Activated CD8-positive, alpha-beta memory T cell treated with anti-CD3 and anti-CD28 coated beads, Interleukin-2, amount 50 U/mL, for 48 hours (primary cell): ENCODE results near the gene GPRIN2.

Experiments used
- DNase-seq: peaks from one replicate; pipeline ENCODE4 v3.0.0-alpha.2; 2020

The GPRIN2 gene

DNA sequence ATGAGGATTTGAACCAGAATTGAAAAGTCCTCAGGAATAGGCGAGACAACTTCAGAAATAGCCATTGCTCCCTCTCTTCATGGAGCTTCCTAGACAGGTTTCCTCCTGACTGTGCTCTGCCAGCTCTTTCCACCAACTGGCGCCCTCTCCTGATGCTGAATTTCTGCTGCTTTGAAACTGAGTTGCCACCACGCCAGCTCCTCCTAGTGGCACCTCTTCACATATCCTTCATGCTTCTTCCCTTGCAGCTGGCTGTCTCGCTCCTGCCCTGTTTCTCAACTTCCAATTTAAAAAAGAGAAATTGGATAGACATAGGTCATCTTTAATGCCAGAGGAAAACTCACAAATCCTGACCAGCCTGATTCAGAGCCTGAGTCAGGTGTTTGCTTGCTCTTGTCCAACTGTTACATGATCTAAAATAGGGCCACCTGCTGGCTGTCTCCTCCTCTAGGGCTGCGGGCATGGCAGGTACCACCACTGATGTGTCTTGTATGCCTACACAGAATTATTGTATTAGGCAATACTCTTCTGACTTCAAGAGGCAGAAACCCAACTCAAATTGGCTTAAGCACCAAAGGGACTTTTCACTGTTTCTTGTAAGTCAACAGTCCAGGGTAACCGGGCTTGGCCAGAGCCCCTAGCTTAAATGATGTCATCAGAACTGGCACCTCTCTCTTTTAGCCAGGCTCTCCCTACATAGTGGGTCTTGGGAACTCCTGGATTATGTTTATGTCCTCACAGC, 9.3 kb upstream of the GPRIN2 start:
- peak; percentile 66 for DNase-seq

DNA sequence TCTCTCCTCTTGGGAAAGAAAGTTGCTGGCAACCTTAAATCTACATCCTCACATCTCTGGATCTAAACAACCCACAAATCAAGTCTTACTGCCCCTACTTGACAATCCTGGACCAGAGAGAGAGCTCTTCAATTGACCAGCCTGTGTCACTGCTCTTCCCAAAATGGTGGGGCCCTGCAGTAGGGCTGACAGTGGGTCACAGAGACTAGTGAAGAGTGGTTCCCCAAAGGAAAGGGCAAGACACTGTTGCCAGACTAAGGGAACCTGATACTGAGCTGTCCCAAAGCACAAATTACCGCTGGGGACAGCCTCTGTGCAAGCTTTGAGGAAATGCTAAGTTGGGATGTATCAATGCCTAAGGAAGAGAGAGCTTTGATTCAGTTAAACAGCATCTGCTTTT, 4.5 kb upstream of the GPRIN2 start:
- no peak for DNase-seq

DNA sequence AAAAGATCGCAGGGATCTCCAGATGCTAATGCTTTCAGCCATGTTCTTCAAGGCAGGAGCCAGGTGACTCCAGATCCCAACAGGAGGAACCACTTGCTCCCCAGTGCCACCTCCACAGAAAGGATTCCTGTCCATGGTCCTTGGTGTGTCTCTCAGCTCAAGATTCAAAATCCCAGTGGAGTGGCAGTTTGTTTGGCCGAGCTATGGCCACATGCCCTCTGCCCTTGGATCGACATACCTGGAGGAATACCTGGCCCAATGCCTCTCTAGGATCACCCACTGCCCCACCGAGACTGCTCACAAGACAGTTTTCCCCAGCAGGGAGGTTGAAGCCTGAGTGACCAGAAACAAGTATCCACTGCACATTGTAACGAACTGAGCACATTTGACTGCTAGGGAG, 3.9 kb upstream of the GPRIN2 start:
- DNase-seq, result no peak

DNA sequence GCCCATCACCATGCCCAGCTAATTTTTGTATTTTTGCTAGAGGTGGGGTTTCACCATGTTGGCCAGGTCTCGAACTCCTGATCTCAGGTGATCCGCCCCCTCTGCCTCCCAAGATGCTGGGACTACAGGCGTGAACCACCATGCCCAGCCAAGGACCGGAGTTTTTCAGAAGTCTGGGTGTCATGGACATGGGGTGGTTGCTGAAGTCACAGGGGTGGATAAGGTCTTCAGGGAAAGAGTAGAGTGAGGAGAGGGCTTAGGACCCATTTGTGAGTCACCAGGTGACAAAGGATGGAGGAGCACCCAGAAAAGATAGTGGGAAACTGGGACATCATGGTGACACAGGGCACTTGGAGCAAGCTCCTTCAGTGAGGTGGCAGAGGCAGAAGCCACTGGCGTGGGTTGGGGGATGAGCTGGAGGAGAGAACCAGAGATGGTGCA, 2.8 kb upstream of the GPRIN2 start:
- no peak for DNase-seq

DNA sequence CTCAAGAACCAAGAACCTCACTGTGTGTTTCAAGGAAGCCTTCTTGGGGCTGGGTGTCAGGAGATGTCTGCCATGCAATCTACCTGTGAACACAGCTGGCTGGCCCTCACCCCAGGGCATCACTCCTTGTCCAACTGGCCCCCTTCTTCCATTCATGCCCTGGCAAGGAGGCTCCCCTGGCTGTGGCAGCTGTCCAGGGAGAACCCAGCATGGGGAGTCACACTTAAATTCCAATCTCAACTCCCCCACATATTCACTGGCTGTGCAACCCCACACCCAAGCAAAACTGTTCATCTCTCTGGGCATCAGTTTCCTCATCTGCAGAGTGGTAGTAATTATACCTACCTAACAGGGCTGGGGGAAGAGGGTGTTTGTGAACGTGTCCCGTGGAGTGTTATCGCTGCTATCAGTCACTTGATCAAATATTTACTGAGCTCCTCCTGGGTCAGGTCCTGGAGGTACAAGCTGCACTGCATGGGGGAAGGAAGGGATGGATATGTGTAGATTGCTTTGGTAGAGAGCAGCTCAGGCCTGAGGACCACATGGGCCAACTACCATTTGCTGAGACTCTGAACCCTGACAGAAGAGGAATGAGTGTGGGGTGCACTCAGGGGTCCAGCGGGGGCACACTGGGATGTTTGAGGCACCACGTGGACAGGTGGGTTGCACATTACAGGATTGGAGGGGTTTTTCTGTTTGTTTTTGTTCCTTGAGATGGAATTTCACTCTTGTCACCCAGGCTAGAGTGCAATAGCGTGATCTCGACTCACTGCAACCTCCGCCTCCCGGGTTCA, 2.1 kb upstream of the GPRIN2 start:
- DNase-seq, result no peak

DNA sequence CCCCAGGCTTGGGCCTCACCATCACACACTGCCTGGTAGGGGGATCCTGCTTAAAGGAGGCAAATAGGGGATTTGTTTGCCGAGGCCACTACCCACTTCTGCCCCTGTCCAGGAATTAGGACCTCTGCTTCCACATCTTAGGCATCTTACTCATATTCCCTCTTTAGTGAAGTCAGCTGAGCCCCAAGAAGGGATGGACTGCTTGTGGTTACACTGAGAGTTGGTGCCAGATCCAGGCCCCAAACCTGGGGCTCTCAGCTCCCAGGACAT, 1.6 kb upstream of the GPRIN2 start:
- DNase-seq, result no peak

DNA sequence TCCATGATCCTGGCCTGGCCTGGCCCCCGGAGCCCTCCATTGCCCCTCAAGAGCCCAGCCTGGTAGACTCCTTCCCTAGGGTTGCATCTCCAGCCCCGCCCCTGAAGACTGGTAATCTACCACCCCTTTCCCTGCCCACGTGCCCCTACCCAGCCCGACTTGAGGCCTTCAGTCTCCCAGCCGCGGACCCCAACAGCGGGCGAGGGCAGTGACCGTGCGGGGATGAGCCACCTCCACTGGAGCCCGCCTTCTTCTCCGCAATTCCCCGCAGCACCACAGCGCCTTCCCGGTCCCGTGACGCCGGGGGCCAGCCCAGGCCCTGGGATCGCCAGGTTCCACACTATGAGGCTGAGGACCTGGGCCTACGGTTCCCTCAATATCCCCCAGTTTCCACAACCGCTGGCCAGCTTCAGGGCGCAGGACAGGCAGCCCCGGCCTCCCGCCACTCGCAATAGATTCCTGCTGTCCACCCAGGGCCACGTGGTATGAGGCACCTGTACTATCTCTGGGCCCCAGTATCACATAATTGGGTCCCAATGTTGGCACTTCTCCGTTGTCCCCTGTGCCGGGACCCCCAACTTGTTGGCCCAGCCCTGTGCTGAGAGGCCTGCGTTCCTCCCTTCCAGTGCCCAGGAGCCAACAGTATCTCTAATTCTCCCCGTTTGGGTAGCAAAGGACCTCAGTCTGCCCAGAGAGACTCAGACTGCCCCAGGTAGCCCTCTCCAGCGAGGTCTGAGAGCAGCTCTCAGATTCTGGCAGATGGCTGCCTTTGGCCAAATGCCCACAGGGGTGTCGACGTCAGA, 1.1 kb upstream of the GPRIN2 start:
- peak; percentile 51 for DNase-seq

DNA sequence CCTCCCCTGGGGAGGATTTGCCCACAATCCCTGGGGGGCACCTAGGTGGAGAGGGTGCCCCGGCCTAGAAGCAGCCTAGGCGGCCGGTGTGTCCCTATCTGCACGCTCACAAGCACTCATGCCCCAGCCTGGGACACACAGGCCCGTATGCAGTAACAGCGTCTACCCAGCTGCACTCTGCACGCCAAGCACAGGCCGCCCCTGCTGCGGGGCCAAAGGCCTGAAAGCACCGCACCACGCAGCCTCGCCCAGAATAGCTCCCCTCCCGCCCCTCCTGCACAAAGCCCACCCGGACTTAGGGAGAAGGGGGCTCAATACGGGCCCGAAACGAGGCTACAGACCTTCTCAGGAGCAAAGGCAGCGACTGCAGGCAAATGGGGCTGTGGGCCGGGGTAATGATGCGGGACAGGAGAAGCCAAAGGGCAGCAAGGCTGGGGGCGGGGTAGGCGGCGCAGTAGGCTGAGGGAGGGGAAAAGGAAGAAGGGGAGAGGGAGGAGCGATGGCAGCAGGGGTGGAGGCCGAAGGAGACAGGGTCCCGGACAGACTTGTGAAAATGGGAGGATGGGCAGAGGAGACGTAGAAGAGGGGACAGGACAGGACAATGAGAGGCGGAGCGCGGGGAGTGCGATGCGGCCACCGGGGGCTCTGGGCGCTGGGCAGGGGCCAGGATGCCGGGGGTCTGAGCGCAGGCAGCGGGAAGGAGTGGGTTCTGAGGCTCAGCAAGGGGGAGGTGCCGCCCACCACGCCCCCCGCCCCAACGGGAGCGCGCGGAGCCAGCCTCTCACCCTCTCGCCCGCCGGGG, 544 bp downstream of the GPRIN2 start:
- peak; percentile 55 for DNase-seq

DNA sequence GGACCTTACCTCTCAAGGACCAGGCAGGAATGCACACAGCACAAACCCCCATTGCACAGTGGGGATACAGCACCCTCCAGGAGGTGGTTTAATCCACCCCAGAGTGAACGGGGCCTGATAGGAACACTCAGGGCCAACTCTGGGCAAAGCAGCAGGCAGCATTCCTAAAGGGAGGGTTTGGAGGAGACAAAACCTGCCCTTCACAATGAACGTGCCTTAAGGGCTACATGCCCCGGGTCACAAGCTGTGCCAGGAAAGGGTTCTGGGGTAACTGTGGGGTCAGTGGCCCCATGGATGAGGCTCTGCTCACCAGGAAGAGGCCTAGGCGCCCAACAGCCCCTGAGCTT, 1.1 kb downstream of the GPRIN2 start:
- DNase-seq, result peak; percentile 52

DNA sequence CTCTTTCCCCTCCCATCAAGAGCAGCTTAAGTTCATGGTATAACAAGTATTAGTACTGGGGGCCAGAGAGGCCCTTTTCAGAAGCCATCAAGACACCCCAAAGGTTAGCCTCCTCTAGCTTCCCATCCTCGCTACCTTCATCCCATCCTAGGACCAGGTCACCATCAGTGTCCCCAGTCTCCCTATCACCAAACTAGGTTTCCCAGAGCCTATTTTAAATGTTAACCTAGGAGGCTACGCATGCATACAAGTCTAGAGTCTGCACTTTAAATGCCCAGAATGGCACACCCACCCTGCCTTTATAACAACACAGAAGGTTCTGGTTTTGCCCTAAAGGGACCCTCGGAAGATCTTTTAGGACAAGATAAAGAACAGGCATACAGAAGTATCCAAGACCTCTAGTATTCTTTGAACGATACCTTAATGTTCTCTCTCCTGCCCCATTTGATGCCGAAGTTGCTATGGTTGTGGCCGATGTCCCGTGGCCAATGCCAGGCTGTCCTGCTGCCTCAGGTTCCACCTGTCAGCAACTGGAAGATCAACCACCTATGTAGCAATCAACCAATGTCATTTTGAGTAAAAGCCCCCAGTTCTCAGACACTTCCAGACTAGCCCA, 2.2 kb downstream of the GPRIN2 start:
- DNase-seq, result no peak

DNA sequence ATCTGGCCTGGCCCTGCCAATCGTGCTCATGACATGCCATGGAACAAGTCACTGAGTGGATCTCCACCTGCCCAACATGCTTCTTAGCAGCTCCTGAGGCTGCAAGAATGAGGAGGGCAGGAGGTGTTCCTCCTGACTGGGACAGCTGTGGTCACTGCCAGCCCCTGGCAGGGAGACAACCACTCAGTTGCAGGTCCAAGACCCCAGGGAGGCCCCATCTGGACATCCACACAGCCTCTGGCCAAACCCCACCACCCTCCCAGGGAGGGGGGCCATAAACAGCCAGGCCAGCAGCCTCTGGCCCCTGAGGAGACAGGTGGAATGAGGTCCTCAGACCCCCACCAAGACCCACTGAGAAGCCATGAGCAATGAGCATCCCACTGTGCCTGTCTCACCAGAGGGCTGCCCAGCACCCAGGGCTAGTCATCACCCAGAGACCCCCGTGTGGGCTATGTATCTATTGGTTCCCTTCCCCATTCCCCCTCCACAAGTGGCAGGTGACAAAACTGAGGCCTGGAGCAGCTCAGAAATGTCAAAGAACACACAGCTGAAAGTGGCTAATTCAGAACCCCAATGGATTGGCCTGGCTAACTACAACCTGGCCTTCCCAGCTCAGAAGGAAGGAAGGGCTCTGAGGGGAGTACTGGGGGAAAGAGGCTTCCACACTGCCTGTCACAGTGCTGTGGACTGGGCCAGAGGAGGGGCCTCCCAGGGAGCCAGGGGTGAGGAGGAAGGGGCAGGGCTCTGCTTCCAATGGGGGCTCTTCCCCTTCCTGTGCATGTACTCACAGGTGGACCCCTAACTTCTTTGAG, 3.0 kb downstream of the GPRIN2 start:
- no peak for DNase-seq

DNA sequence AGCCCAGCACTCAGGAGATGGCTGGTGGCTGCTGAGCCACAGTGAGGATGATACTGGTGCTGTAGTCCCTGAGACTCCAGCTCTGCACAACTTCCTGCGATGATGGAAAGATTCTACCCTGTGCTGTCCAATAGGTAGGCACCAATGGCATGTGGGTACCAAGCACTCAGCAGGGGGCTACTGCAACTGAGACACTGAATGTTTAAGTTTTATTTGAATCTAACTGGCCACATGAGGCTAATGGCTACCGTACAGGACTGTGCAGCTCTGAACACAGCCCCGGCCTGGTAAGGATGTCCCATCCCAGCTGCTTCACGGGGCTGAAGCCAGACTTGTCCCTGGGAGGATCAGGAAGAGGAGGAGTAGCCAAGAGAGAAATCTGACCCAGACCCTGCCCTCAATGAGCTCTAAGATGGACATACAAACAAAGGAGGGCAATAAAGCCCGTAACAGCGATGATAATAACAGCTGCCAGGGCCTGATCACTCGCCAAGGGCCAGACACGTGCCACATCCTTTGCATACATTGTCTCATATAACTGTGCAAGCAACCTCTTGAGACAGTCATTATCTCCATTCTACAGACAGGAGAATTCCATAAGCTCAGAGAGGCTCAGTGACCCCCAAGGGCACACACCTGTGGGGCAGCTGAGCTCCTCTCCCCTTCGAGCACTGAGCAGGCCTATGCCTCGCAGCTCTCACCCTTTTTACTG, 3.8 kb downstream of the GPRIN2 start:
- DNase-seq, result peak; percentile 50

DNA sequence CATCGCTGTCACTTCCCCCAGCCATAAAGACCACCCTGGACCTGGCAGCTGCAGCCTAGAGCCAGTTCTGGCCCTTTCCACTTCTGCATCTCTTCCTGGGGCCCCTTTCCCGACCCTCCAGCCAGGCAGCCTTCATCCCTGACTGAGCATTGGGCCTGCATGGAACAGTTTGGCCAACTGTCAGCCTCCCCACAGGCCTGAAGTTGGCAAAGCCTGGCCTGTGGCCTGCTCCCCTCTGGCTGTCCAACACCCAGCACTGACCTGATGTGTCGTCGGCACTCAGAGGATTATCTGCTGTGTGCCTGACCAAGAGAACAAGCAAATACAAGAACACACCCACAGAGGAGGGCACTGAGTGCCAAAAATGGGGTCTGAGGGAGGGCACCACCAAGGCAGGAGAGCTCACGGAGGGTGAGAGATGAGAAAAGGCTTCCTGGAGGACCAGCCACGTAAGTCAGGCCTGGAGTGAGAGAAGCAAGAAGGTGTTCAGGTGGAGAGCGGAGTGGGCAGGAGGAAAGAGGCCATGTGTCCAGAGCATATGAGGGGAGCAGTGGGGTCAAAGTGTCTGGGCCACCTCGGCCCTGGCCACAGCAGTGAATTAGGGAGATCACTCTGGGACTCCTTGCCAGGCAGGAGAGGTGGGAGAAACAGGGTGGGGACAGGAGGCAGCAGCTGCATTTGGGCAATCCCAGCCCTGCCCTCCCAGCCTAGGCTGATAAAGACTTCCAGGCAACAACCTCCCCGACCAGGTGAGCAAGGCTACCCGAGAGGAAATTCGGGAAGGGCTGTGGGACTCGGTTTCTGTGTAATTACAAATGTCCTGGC, 4.5 kb downstream of the GPRIN2 start:
- peak; percentile 50 for DNase-seq

DNA sequence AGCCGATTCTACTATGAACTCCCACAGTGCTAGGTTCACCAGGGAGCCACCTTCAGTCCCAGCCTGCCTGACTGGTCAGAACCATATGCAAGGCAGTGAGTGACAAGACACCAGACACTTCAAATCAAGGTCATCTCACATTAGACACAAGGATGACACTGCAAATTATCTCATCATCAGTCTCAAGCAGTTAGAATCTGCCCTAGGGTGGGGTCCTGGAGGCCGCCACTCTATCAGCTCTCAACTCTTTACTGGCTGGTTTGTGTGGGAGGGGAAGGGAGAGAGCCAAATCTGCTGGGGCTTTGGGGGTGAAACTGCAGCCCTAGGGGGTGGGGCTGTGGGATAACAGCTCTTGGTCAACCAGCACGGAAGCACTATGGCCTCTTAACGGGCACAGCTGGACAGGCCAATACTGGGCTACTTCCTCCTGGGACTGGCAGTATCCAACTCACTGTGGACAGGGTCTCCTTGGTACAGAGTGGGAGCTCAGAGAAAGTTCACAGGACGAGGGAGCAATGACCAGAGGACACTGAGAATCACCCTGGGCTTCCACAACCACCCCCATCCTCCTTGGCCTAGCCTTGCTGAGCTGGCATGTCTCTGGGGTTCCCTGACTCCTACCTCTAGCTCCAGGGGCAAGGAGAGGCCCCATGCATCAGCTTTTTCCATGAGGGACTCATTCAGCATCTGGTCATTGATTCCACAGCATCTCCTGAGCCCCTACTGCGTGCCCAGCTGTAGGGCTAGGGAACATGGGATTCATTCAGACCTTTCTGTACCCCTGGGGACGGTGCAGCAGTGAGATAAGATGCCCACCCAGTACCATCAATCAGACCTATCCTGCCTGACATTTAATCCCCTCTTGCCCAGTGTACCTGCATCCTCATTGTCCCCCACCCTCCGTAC, 5.4 kb downstream of the GPRIN2 start:
- DNase-seq, result peak; percentile 46

DNA sequence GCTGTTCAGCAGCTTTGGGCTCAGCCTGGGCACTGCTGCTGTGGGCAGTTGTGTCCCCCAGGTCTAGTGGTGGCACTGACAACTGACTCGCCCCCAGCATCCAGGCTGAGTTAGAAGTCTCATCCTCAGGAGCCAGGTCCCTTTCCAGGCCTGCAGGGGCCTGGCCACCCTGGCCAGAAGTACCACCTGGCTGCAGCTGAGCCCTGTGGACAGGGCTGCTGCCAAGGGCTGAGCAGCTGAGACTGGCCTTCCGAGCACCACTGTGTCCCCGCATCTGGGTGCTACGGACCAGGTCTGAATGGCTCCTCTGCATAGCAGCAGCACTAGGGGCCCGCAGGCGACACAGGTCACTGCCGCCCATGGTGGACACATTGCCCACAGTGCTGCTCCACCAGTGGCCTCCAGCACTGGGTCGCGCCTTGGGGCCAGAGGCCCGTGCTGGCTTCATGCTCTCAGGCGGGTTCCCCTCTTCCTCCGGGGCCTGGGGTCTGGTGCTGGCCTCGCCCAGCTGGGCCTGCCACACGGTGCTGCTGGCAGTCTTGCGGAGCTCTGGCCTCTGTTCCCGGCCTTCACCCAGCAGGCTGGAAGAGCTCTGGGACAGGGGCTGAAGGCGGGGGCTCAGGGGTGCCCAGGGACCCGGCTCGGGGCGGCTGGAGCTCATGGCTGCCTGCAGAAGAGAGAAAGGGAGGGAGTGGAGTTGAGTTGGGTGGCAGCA, 6.2 kb downstream of the GPRIN2 start:
- DNase-seq, result peak; percentile 50

DNA sequence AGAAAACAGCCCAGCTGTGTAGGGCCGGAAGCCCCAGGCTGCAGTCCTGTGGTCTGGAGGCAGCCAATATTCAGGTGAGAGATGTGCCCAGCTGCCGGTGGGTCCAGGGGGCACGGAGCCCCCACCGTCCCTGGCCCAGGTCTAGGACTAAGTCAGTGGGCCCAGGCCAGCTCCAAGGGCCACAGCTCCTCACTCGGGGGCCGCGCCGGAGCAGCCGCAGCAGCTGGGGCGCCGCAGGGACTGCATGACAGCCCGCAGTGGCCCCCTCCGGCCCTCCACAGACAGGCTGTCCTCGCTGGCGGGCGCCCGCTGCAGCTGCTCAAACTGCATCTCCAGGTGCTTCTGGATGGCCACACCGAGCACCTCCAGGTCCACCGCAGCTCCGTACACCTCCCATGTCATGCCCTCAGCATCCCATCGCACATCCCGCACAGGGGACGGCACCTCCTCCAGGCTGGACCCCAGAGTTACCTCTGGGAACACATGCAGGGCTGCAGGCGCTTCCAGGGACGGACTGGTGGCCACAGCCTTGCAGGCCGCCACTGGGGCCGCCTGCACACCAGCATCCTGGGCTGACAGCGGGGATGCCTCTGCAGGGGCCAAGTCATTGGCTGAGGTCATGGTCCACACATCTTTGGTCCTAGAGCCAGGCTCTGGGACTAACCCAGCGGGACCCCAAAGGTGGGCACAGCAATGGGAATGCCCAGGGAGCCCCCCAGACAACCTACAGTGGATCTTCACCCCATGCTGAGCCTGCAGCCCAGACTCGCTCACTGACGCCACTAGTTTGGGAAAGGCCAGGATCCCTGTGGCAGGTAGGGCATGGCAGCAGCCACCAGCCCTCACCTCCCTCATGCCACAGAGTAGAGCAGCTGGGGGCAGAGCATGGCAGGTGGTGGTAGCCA, 7.0 kb downstream of the GPRIN2 start:
- DNase-seq, result peak; percentile 50

DNA sequence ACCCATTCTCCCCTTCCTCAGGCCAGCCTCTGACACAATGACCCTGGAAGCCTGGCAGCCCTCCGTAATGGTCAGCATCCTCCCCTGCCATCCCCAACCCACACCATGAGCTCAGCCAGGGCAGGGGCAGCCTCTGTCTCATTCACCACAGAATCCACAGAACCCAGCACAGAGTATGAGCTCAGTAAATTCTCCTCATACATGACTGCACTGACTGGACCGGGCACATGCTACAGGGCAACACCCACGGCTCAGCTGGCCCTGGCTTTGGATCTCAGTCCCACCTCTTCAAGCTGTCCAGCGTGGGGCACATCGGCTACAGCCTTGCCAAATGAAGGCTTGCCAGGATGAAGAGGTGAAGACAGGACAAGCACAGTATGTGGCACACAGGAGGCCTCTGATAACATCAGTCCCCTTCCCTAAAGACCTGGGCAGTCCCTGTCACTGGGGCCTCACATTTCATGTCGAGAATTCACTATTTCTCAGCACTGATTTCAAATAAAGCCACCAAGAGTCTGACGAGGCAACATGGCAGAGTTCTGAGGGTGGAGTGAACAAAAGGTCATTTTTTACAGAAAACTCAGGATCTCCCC, 7.9 kb downstream of the GPRIN2 start:
- DNase-seq, result peak; percentile 44
